Activated T-cell treated with anti-CD3 and anti-CD28 coated beads, Interleukin-2, amount 50 U/mL, for 48 hours (primary cell): ENCODE measurements around the gene LCLAT1.
"Not testable (repeated sequence)": the region's sequence is repeated elsewhere in the genome, so short reads cannot be mapped to it uniquely, and the experiment has no call there.

Source experiments
- DNase-seq, 2 experiments: peaks; one replicate each; pipeline ENCODE4 v3.0.0-alpha.2; 2020

Gene LCLAT1

DNA sequence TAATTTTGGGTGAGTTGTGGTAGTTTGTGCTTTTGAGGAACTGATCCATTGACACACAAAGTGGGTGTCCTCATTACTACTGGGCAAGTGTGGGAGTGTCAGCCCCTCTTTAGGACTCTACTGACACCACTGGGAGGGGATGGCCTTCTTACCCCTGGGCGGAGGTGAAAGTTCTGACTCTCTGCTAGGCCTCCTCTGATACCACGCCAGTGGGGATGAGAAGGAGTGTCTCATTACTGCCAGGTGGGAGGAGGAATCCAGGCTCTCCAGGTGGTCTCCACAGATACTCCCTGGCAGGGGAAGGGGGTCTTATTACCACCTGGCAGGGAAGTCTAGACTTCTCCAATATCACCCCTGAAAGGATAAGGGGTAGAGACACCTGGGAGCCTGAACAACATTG, 9.1 kb downstream of the LCLAT1 start:
- no peak for DNase-seq

GRCh38 chr2:30456579-30456978, 9.5 kb downstream of the LCLAT1 start:
- DNase-seq, result no peak

DNA sequence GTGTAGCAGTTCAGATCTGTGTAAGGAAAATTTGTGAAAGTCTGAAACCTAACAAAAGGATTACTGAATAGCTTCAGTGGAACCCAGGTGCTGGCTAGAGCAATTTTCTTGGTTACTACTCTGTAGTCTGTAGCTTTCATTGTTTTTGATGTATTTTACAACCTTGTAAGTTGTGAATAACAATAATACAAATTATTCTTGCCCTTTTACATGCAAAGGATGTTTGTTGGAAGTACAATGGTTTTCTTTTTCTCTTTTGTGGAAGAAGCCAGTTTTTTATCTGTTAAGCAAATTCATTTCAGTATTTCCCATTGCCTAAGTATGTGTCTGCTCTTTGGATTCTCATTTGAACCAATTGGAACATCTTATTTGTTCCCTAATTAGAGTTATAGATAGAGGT, 10.2 kb downstream of the LCLAT1 start:
- DNase-seq, result no peak

GRCh38 chr2:30459140-30459539, 12.1 kb downstream of the LCLAT1 start:
- no peak for DNase-seq

- no peak for DNase-seq
Observed at GRCh38 chr2:30462131-30462857, 15.2 kb downstream of the LCLAT1 start.

DNA sequence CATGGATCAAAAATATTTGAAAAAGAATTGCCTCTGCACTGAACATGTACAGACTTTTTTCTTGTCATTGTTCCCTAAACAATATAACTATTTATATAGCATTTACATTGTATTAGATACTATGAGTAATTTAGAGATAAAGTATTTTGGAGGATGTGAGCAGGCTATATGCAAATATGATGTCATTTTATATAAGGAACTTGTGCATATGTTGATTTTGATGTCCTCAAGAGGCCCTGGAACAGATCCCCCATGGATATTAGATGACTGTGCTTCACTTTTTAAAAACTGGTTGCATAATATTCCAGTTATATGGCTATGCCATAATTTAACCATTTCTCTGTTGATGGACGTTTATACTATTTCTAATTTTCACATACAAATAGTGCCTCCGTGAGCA, 16.5 kb downstream of the LCLAT1 start:
- DNase-seq, result no peak

DNA sequence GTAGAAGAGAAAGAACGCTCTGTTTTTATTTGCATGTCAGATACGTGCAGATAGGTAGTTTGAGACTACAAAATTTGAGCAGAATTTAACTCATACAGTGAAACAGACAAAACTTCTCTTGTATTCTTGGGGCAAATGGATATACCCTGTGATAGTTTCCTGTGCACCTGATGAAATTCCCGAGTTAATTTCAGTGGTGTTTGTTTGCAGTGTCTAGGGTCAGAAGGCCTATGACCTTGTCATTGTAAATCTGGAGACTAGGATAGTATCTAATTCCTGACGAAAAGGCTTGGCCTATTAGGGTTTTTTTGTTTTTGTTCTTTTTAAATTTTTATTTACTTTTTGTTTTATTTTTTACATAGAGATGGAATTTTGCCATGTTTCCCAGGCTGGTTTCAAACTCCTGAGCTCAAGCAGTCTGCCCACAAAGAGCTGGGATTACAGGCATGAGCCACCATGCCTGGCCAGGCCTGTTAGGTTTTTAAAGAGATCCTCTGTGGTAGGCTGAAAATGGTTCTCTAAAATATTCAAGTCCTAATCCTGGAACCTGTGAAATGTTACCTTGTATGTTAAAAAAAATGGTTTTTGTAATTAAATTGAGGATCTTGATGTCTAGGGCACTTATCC, 17.6 kb downstream of the LCLAT1 start:
- no peak for DNase-seq

DNA sequence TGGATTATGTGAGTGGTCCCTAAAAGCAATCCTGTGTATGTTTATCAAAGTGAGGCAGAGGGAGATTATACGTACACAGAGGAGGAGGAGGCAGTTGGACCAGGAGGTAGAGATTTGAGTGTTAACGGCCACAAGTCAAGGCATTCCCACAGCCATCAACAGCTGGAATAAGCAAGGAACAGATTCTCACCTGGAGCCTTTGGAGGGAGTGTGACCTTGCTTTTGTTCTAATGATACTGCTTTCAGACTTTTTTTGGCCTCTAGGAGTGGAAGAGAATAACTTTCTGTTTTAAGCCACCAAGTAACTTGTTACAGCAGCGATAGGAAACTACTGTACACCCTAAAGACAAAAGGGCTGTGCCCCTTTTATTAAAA, 18.1 kb downstream of the LCLAT1 start:
- DNase-seq, result no peak

- no peak for DNase-seq
Observed at GRCh38 chr2:30466216-30466615, 19.2 kb downstream of the LCLAT1 start.

DNA sequence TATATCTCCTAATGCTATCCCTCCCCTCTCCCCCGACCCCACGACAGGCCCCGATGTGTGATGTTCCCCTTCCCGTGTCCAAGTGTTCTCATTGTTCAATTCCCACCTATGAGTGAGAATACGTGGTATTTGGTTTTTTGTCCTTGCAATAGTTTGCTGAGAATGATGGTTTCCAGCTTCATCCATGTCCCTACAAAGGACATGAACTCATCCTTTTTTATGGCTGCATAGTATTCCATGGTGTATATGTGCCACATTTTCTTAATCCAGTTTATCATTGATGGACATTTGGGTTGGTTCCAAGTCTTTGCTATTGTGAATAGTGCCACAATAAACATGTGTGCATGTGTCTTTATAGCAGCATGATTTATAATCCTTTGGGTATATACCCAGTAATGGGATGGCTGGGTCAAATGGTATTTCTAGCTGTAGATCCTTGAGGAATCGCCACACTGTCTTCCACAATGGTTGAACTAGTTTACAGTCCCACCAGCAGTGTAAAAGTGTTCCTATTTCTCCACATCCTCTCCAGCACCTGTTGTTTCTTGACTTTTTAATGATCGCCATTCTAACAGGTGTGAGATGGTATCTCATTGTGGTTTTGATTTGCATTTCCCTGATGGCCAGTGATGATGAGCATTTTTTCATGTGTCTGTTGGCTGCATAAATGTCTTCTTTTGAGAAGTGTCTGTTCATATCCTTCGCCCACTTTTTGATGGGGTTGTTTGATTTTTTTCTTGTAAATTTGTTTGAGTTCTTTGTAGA, 20.2 kb downstream of the LCLAT1 start:
- DNase-seq, result not testable (repeated sequence)

DNA sequence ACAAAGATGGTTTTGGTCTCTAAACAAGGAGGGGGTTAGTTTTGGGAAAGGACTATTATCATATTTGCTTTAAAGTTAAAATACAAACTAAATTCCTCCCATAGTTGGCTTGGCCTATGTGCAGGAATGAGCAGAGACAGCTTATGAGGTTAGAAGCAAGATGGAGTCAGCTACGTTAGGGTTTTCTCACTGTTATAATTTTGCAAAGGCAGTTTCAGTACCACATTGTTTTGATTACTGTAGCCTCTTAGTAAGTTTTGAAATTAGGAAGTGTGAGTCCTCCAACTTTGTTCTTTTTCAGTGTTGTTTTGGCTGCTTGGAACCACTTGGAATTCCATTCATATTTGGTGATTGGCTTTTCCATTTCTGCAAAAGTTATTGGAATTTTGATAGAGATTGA, 23.4 kb downstream of the LCLAT1 start:
- no peak for DNase-seq

- DNase-seq, result no peak
Observed at GRCh38 chr2:30472326-30472725, 25.3 kb downstream of the LCLAT1 start.

GRCh38 chr2:30475542-30475941, 28.5 kb downstream of the LCLAT1 start:
- no peak for DNase-seq

DNA sequence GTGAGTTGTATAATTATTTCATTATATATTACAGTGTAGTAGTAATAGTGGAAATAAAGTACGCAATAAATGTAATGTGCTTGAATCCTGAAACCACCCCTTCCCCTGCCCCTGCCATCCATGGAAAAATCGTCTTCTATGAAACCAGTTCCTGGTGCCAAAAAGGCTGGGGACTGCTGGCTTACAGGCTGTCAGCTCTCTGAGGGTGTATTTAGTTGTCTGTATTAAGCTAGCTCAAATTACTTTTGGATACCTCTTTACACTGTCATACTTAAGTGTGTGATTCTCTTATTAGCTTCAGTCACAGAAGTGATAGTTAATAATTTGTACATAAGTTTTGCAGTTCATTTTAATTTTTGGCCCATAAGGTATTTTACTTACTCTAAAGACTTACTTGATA, 29.6 kb downstream of the LCLAT1 start:
- no peak for DNase-seq

DNA sequence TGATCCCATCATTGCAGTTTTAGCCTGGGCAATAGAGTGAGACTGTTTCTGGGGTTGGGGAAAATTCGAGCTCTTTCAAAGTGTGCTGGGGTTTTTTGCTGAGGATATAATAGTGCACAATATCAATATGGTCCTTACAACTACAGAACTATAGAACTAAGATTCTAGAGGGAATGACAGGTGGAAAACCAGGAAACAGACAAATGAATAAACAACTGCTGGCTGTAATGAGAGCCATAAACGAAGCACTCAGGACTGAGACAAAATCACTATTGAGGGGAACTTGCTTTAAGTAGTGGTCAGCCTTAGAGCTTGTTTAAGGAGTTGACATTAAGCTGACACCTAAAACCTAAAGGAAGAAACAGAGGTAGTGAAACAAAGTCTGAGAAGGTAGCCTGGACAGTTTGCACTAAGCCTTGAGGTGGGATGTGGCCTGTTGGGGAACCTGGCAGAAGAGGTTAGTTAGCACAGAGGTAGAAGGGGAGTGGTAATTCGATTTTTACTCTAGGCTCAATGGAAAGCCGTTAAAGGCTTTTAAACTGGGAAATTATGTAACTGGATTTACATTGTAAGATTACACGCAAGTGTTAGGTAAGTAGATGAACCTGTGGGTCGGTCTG, 33.8 kb downstream of the LCLAT1 start:
- DNase-seq, result no peak

- DNase-seq, result no peak
Observed at GRCh38 chr2:30481323-30481800, 34.3 kb downstream of the LCLAT1 start.

GRCh38 chr2:30482011-30482410, 35.0 kb downstream of the LCLAT1 start:
- no peak for DNase-seq

DNA sequence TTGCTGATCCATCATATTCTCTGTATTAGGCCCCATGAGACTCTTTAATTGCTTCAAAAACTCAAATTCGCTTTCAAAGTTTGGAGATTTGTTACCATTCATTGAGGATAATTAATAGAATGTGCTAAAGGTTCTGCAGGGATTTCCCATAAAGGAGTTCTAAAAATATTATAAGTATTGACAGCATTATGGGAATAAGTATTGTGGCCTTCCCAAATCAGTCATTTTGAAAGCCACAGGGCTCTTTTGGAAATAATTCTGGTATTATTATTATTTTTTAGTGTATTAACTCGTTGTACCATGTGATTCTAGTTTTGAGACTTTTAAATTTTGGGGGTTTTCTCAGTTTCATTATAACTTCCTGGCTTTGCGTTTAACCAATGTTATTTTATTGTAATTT, 37.1 kb downstream of the LCLAT1 start:
- no peak for DNase-seq

DNA sequence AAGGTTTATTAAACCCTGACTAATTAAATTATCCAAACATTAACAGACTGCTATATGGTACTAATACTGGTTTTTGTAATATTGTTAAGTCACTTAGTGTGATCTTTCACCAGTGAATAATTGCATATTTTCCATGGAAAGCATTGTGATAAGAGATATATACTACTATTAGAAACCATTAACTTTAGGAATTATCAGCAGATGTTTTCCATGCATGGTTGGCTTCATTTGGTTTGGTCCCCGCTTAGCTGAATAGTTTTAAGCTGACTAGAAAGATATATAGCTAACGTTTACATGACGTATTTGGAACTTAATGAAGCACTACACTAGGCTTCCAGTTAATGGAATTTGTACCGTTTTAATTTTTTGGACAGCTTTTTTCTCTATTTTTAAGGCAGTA, 37.9 kb downstream of the LCLAT1 start:
- DNase-seq, result no peak

DNA sequence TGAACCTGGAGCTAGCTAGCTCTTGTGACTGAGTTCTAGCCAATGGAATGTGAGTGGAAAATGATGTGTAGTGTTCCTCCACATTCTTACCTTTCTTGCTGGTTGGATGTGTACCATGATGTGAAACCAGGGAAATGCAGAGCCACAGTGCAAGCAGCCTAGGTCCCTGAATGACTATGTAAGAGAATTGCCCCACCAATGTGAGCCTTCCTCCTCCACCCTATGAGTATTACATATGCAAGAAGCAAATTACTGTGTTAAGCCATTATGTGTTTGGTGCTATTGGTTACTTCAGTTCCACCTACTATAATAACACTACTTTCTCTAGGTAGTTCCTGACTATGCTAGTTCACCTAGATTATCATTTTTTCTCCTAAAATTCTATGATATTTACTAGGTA, 39.6 kb downstream of the LCLAT1 start:
- DNase-seq, result no peak

DNA sequence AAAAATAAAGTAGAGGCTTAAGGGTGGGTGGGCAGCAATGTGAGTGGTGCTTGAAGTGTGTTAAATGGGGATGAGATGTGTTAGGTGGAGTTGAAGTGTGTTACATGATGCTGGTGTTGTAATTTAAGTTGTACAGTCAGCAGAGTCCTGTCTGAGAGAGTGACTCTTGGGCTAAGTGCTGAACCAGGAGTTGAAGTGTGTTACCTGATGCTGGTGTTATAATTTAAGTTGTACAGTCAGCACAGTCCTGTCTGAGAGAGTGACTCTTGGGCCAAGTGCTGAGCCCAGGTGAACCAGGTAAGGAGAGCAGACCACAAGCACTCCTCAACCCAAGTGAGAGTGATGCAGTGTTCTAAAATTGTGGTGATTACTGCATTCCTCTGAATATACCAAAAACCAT, 40.6 kb downstream of the LCLAT1 start:
- no peak for DNase-seq

- DNase-seq, result no peak
Observed at GRCh38 chr2:30488012-30488659, 41.1 kb downstream of the LCLAT1 start.

DNA sequence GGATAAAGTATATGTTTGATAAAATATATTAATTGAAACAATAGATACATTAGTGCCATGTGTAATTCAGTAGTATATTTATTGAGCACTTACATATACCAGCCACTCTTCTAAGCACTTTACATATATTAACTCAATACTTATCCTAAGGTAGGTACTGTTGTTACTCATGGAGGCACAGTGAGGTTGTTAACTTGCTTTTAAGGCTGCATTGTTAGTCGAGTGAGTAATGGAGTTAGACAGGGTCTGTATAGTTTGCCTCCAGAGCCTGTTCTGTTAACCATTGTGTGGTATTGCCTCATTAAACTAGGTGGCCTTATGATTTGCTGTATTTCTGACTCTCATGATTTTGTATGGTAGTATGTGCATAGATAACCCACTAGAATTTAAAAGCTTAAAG, 44.2 kb downstream of the LCLAT1 start:
- DNase-seq, result no peak
